ENCODE measurements around the gene HOXB4. TPM values are rescaled to one million over a fixed set of nuclear protein-coding genes. Genes with fewer than 3 reads are reported as not detected.

HOXB4 gene
- total RNA-seq, 3 donors from 2014 or later, result 0.94 to 1.6 (median 1.4) TPM

- Mint-ChIP-seq H3K4me1 (ENCODE audit: low read depth) (peaks cover 40% of the 10 kb centered on the region), H3K27me3 (ENCODE audit: low read depth) (peaks cover 90% of the 10 kb centered on the region), H3K36me3 (ENCODE audit: insufficient read depth) (no peaks in the 10 kb centered on the region), H3K4me3 (peak overlapping the region; percentile 25), H3K9me3 (no peaks in the 10 kb centered on the region)
- DNase-seq, result peak; percentile 86
- ATAC-seq, result peak; percentile 69 to 78
Observed at GRCh38 chr17:48618256-48618896, 40.2 kb upstream of the HOXB4 start.

- no peaks in the 10 kb centered on the region for H3K36me3 Mint-ChIP-seq (ENCODE audit: insufficient read depth)
- no peaks in the 10 kb centered on the region for H3K9me3 Mint-ChIP-seq
- peaks cover 44% of the 10 kb centered on the region for H3K4me1 Mint-ChIP-seq (ENCODE audit: low read depth)
- DNase-seq (no peak), ATAC-seq (no peak)
- H3K27me3 Mint-ChIP-seq (ENCODE audit: low read depth), result peaks cover 86% of the 10 kb centered on the region
- no peak overlapping the region for H3K4me3 Mint-ChIP-seq
Observed at GRCh38 chr17:48617471-48618255, 39.5 kb upstream of the HOXB4 start.

GRCh38 chr17:48616717-48617470 lies 38.7 kb upstream of the HOXB4 start:
- H3K27me3 Mint-ChIP-seq (ENCODE audit: low read depth), result peaks cover 82% of the 10 kb centered on the region
- ATAC-seq, result no peak
- peaks cover 48% of the 10 kb centered on the region for H3K4me1 Mint-ChIP-seq (ENCODE audit: low read depth)
- no peaks in the 10 kb centered on the region for H3K9me3 Mint-ChIP-seq
- no peaks in the 10 kb centered on the region for H3K36me3 Mint-ChIP-seq (ENCODE audit: insufficient read depth)
- DNase-seq, result no peak
- H3K4me3 Mint-ChIP-seq, result no peak overlapping the region

- DNase-seq (no peak), ATAC-seq (no peak)
- Mint-ChIP-seq H3K4me3 (no peak overlapping the region), H3K36me3 (ENCODE audit: insufficient read depth) (no peaks in the 10 kb centered on the region), H3K4me1 (ENCODE audit: low read depth) (peaks cover 54% of the 10 kb centered on the region), H3K9me3 (no peaks in the 10 kb centered on the region), H3K27me3 (ENCODE audit: low read depth) (peaks cover 82% of the 10 kb centered on the region)
Observed at GRCh38 chr17:48615963-48616716, 38.0 kb upstream of the HOXB4 start.

GRCh38 chr17:48615047-48615962 lies 37.2 kb upstream of the HOXB4 start, which contains the start of gene HOXB8:
Gene HOXB8 (minus strand): TSS chr17:48615292. CDS start chr17:48614704, 588 bp downstream.
- no peak for ATAC-seq
- no peaks in the 10 kb centered on the region for H3K36me3 Mint-ChIP-seq (ENCODE audit: insufficient read depth)
- peaks cover 79% of the 10 kb centered on the region for H3K27me3 Mint-ChIP-seq (ENCODE audit: low read depth)
- no peak for DNase-seq
- peak within 1 kb of the TSS; percentile 60 for H3K4me3 Mint-ChIP-seq
- H3K9me3 Mint-ChIP-seq, result no peaks in the 10 kb centered on the region
- H3K4me1 Mint-ChIP-seq (ENCODE audit: low read depth), result peaks cover 58% of the 10 kb centered on the region

- ATAC-seq, result peak; percentile 16 to 27
- Mint-ChIP-seq H3K4me3 (peak overlapping the region; percentile 60), H3K9me3 (no peaks in the 10 kb centered on the region), H3K4me1 (ENCODE audit: low read depth) (peaks cover 54% of the 10 kb centered on the region), H3K36me3 (ENCODE audit: insufficient read depth) (no peaks in the 10 kb centered on the region), H3K27me3 (ENCODE audit: low read depth) (peaks cover 76% of the 10 kb centered on the region)
- no peak for DNase-seq
Observed at GRCh38 chr17:48613862-48614694, 35.9 kb upstream of the HOXB4 start.

GRCh38 chr17:48612854-48613691 lies 34.9 kb upstream of the HOXB4 start:
- Mint-ChIP-seq H3K4me1 (ENCODE audit: low read depth) (peaks cover 45% of the 10 kb centered on the region), H3K4me3 (peak overlapping the region; percentile 80), H3K36me3 (ENCODE audit: insufficient read depth) (no peaks in the 10 kb centered on the region), H3K27me3 (ENCODE audit: low read depth) (peaks cover 74% of the 10 kb centered on the region), H3K9me3 (no peaks in the 10 kb centered on the region)
- DNase-seq (no peak), ATAC-seq (peak; percentile 63 to 76)

GRCh38 chr17:48612456-48612853 lies 34.3 kb upstream of the HOXB4 start:
- ATAC-seq (peak in 1 of 2 donors; percentile 7), DNase-seq (no peak)
- peaks cover 43% of the 10 kb centered on the region for H3K4me1 Mint-ChIP-seq (ENCODE audit: low read depth)

GRCh38 chr17:48611681-48612455 lies 33.7 kb upstream of the HOXB4 start:
- DNase-seq (no peak), ATAC-seq (no peak)
- Mint-ChIP-seq H3K4me3 (peak overlapping the region; percentile 92), H3K36me3 (ENCODE audit: insufficient read depth) (no peaks in the 10 kb centered on the region), H3K27me3 (ENCODE audit: low read depth) (peaks cover 75% of the 10 kb centered on the region), H3K4me1 (ENCODE audit: low read depth) (peaks cover 38% of the 10 kb centered on the region), H3K9me3 (no peaks in the 10 kb centered on the region)

More at GRCh38 chr17:48612456-48612853, 34.3 kb upstream of the HOXB4 start:
- H3K36me3 Mint-ChIP-seq (ENCODE audit: insufficient read depth), result no peaks in the 10 kb centered on the region
- H3K4me3 Mint-ChIP-seq, result peak overlapping the region; percentile 80
- H3K9me3 Mint-ChIP-seq, result no peaks in the 10 kb centered on the region
- H3K27me3 Mint-ChIP-seq (ENCODE audit: low read depth), result peaks cover 75% of the 10 kb centered on the region

- ATAC-seq, result no peak
- H3K4me1 Mint-ChIP-seq (ENCODE audit: low read depth), result peaks cover 38% of the 10 kb centered on the region
- H3K9me3 Mint-ChIP-seq, result no peaks in the 10 kb centered on the region
- DNase-seq, result no peak
- H3K27me3 Mint-ChIP-seq (ENCODE audit: low read depth), result peaks cover 75% of the 10 kb centered on the region
- H3K4me3 Mint-ChIP-seq, result peak overlapping the region; percentile 92
- H3K36me3 Mint-ChIP-seq (ENCODE audit: insufficient read depth), result no peaks in the 10 kb centered on the region
Observed at GRCh38 chr17:48611213-48611612, 33.1 kb upstream of the HOXB4 start.
